H9 (cell line): ENCODE measurements around the gene COPS9. TPM values are rescaled to one million over a fixed set of nuclear protein-coding genes. Genes with fewer than 3 reads are reported as not detected.

Experiments
- DNase-seq: peaks from one replicate; pipeline ENCODE4 v3.0.0-alpha.2; 2017
- H2AFZ ChIP-seq: one replicate; pipeline ENCODE4 v1.6.1; 2013; ENCODE audit warnings: mild to moderate bottlenecking, low read length, control low read depth, moderate library complexity
- H2AK5ac ChIP-seq: 2 replicates; pipeline ENCODE4 v1.6.1; 2013; ENCODE audit warnings: low read length, control low read depth, mixed read lengths; ENCODE audit not compliant: insufficient read length
- H2BK120ac ChIP-seq: one replicate; pipeline ENCODE4 v1.6.1; 2013; ENCODE audit warnings: low read depth, mild to moderate bottlenecking, low read length, control low read depth, inconsistent platforms; ENCODE audit not compliant: poor library complexity, severe bottlenecking
- H2BK12ac ChIP-seq: 2 replicates; pipeline ENCODE4 v1.6.1; 2013; ENCODE audit warnings: low read length, control low read depth, mixed read lengths, low read depth; ENCODE audit not compliant: insufficient read length
- H2BK15ac ChIP-seq: 2 replicates; pipeline ENCODE4 v1.6.1; 2013; ENCODE audit warnings: low read depth, low read length, control low read depth
- H2BK20ac ChIP-seq: one replicate; pipeline ENCODE4 v1.6.1; 2013; ENCODE audit warnings: low read depth, mild to moderate bottlenecking, low read length, control low read depth, inconsistent platforms; ENCODE audit not compliant: poor library complexity, severe bottlenecking
- H2BK5ac ChIP-seq: 2 replicates; pipeline ENCODE4 v1.6.1; 2013; ENCODE audit warnings: low read length, control low read depth, mixed read lengths; ENCODE audit not compliant: insufficient read length
- H3K14ac ChIP-seq: 2 replicates; pipeline ENCODE4 v1.6.1; 2013; ENCODE audit warnings: low read length, control low read depth; ENCODE audit not compliant: insufficient read depth
- H3K18ac ChIP-seq: 2 replicates; pipeline ENCODE4 v1.6.1; 2013; ENCODE audit warnings: low read depth, mild to moderate bottlenecking, mixed read lengths, low read length, control low read depth; ENCODE audit not compliant: insufficient read length
- H3K23ac ChIP-seq: 2 replicates; pipeline ENCODE4 v1.6.1; 2013; ENCODE audit warnings: low read length, control low read depth, mixed read lengths, low read depth; ENCODE audit not compliant: insufficient read length
- H3K23me2 ChIP-seq: 2 replicates; pipeline ENCODE4 v1.6.1; 2013; ENCODE audit warnings: low read depth, mild to moderate bottlenecking, mixed read lengths, low read length, control low read depth; ENCODE audit not compliant: insufficient read length, poor library complexity, severe bottlenecking
- H3K27ac ChIP-seq: 2 replicates; pipeline ENCODE4 v1.5.1; 2013; ENCODE audit warnings: low read length, control low read depth, mixed read lengths, low read depth; ENCODE audit not compliant: insufficient read length
- H3K27me3 ChIP-seq: 2 replicates; pipeline ENCODE4 v1.6.1; 2013; ENCODE audit warnings: low read length, control low read depth, inconsistent platforms; ENCODE audit not compliant: insufficient read depth
- H3K4ac ChIP-seq: 2 replicates; pipeline ENCODE4 v1.6.1; 2013; ENCODE audit warnings: low read depth, mild to moderate bottlenecking, control low read depth, inconsistent platforms, low read length, moderate library complexity
- H3K4me1 ChIP-seq: 2 replicates; pipeline ENCODE4 v1.6.1; 2013; ENCODE audit warnings: low read length, control low read depth, inconsistent platforms; ENCODE audit not compliant: insufficient read depth
- H3K4me2 ChIP-seq: 2 replicates; pipeline ENCODE4 v1.6.1; 2013; ENCODE audit warnings: low read length, control low read depth, mixed read lengths; ENCODE audit not compliant: insufficient read length, insufficient read depth
- H3K56ac ChIP-seq: 2 replicates; pipeline ENCODE4 v1.6.1; 2013; ENCODE audit warnings: low read depth, mild to moderate bottlenecking, mixed read lengths, low read length, control low read depth; ENCODE audit not compliant: insufficient read length
- H3K79me1 ChIP-seq: 2 replicates; pipeline ENCODE4 v1.6.1; 2013; ENCODE audit warnings: low read depth, mild to moderate bottlenecking, moderate library complexity, low read length, control low read depth, inconsistent platforms; ENCODE audit not compliant: insufficient read depth, poor library complexity, severe bottlenecking
- H3K79me2 ChIP-seq: 2 replicates; pipeline ENCODE4 v1.6.1; 2013; ENCODE audit warnings: low read length, control low read depth, inconsistent platforms; ENCODE audit not compliant: insufficient read depth
- H3K9ac ChIP-seq: 2 replicates; pipeline ENCODE4 v1.6.1; 2013; ENCODE audit warnings: low read length, control low read depth, mixed read lengths; ENCODE audit not compliant: insufficient read length; ENCODE audit errors: extremely low read depth
- H3K9me3 ChIP-seq: one replicate; pipeline ENCODE4 v1.6.1; 2013; ENCODE audit warnings: low read depth, low read length, inconsistent platforms; ENCODE audit not compliant: control insufficient read depth
- H3T11ph ChIP-seq: one replicate; pipeline ENCODE4 v1.6.1; 2013; ENCODE audit warnings: mild to moderate bottlenecking, low read length, control low read depth, inconsistent platforms
- H4K20me1 ChIP-seq: one replicate; pipeline ENCODE4 v1.6.1; 2013; ENCODE audit not compliant: control insufficient read depth, insufficient read length, insufficient read depth
- H4K5ac ChIP-seq: 2 replicates; pipeline ENCODE4 v1.6.1; 2013; ENCODE audit warnings: low read depth, mild to moderate bottlenecking, mixed read lengths, low read length, control low read depth; ENCODE audit not compliant: insufficient read length
- H4K8ac ChIP-seq: replicated peaks from 2 replicates; pipeline ENCODE4 v1.6.1; 2013; ENCODE audit warnings: low read length, control low read depth, mixed read lengths, low read depth; ENCODE audit not compliant: insufficient read length
- H4K91ac ChIP-seq: 2 replicates; pipeline ENCODE4 v1.6.1; 2013; ENCODE audit warnings: low read depth, mild to moderate bottlenecking, moderate library complexity, mixed read lengths, low read length, control low read depth; ENCODE audit not compliant: insufficient read length
- H3K27ac Mint-ChIP-seq, 3 experiments: 2 replicates in 2 of 3; 3 replicates in 1 of 3; pipeline ENCODE4 v1.8.0; 2020 to 2021; ENCODE audit warnings: mixed read lengths in 3 of 3, mild to moderate bottlenecking in 1 of 3, moderate library complexity in 1 of 3
- H3K27me3 Mint-ChIP-seq: 2 replicates; pipeline ENCODE4 v1.8.0; 2021; ENCODE audit warnings: low read depth, mild to moderate bottlenecking, moderate library complexity, mixed read lengths
- H3K36me3 Mint-ChIP-seq, 3 experiments: 2 replicates in 2 of 3; 3 replicates in 1 of 3; pipeline ENCODE4 v1.8.0; 2020 to 2021; ENCODE audit warnings: low read depth in 3 of 3, mixed read lengths in 3 of 3; ENCODE audit not compliant: insufficient read depth in 1 of 3
- H3K4me1 Mint-ChIP-seq, 2 experiments: 2 replicates each; pipeline ENCODE4 v1.8.0; 2020; ENCODE audit warnings: mixed read lengths in 2 of 2
- H3K4me3 Mint-ChIP-seq, 2 experiments: 2 replicates in 1 of 2; 3 replicates in 1 of 2; pipeline ENCODE4 v1.8.0; 2020 to 2021; ENCODE audit warnings: mild to moderate bottlenecking in 2 of 2, mixed read lengths in 2 of 2, moderate library complexity in 1 of 2
- H3K9me3 Mint-ChIP-seq, 2 experiments: 2 replicates in 1 of 2; 3 replicates in 1 of 2; pipeline ENCODE4 v1.8.0; 2020; ENCODE audit warnings: mild to moderate bottlenecking in 2 of 2, mixed read lengths in 2 of 2, moderate library complexity in 1 of 2
- CTCF ChIP-seq: fragments of 200-600 bp; sonication (generic); conservative IDR thresholded peaks from 3 replicates; pipeline ENCODE4 v1.8.0; 2021; ENCODE audit warnings: antibody characterized with exemption, mild to moderate bottlenecking
- WGBS: extraction: QIAGEN DNeasy Blood & Tissue Kit; methylation state at CpG from one replicate; pipeline ENCODE4 v1.1.7; 2013; ENCODE audit warnings: missing lambda C conversion rate, low lambda C conversion rate, mixed read lengths; ENCODE audit not compliant: insufficient read length; ENCODE audit errors: extremely low coverage; 5-methylcytosine and 5-hydroxymethylcytosine counted together
- total RNA-seq: library from RNA; stranded (reverse); gene quantifications from 2 replicates; pipeline ENCODE4 v1.2.1, GENCODE V29; 2021

Gene COPS9
- total RNA-seq, 1 experiment from 2014 or later: 142 TPM

- Mint-ChIP-seq H3K4me3 (no peak overlapping the region), H3K4me1 (peaks cover 11 to 14% of the 10 kb centered on the region in 2 experiments), H3K27me3 (peaks cover 17% of the 10 kb centered on the region), H3K27ac (no peak overlapping the region), H3K36me3 (peaks cover 3 to 28% (median 7%) of the 10 kb centered on the region in 3 experiments; a peak in 6 of 7 replicates), H3K9me3 (peaks cover 31 to 40% of the 10 kb centered on the region in 2 experiments)
- Histone ChIP-seq H4K20me1 (no peaks in the 10 kb centered on the region), H2BK12ac (no peak overlapping the region), H3K4me2 (no peak overlapping the region), H3K23me2 (peaks cover 3% of the 10 kb centered on the region), H3K27me3 (no peaks in the 10 kb centered on the region), H3K79me2 (no peaks in the 10 kb centered on the region), H3K79me1 (no peaks in the 10 kb centered on the region), H2BK15ac (no peak overlapping the region), H3K18ac (no peak overlapping the region), H3T11ph (no peak overlapping the region), H4K8ac (no peak overlapping the region), H3K14ac (no peak overlapping the region), H2AK5ac (no peak overlapping the region), H4K5ac (no peak overlapping the region), H2AFZ (no peak overlapping the region), H3K4me1 (no peaks in the 10 kb centered on the region; the same call in 1 of the 2 replicates), H3K9ac (no peak overlapping the region), H3K56ac (no peak overlapping the region), H2BK20ac (no peak overlapping the region), H3K27ac (no peak overlapping the region), H2BK5ac (no peak overlapping the region), H4K91ac (no peak overlapping the region), H3K4ac (no peak overlapping the region), H3K9me3 (no peaks in the 10 kb centered on the region), H3K23ac (no peak overlapping the region), H2BK120ac (no peak overlapping the region)
- no peak for TF ChIP-seq CTCF
- no CpG with 5 or more reads among the region's 5 CpGs for WGBS
- DNase-seq: no peak
Observed at GRCh38 chr2:240089306-240089705, 46.8 kb downstream of the COPS9 start.
